Putamen (tissue), 1 donor: ENCODE data around the gene ZSWIM5.
"Not testable (repeated sequence)": the region's sequence is repeated elsewhere in the genome, so short reads cannot be mapped to it uniquely, and the experiment has no call there.

Source experiments
- DNase-seq: peaks from one replicate; pipeline ENCODE4 v3.0.0-alpha.2; 2016; ENCODE audit warnings: low spot score

ZSWIM5 gene

DNA sequence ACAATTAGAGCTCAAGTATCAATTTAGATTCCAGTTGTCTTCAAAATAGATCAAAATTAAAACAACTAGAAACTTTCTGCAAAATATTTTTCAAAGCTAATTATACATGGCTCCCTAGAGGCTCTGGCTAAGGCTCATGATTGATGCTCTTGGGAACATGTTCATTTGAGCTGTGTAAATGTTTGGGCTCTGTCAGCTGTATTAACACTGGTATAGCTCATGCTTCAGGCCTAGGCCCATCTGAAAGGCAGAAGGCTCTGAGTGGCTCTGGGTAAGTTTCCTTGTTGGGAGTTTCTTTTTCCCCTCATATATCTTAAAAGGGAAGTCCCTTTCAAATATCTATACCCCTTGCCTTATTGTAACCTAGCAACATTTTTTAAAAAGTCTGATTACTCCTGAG, 113.1 kb downstream of the ZSWIM5 start:
- DNase-seq, result no peak

DNA sequence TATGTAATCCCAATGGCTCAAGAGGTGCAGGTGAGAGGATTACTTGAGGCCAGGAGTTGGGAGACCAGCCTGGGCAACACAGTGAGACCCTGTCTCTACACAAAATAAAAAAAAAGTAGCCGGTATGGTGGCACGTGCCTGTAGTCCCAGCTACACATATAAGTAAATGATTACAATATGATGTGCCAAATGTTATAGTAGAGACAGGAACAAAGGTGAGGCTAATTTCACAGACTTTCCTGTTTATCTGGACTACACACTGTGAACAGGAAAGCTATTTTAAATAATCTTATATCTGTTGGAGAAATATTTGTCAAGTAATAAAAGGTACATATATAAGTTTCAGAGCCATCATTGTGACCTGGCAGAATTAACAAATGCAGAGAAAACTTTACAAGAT, 116.7 kb downstream of the ZSWIM5 start:
- DNase-seq, result no peak

DNA sequence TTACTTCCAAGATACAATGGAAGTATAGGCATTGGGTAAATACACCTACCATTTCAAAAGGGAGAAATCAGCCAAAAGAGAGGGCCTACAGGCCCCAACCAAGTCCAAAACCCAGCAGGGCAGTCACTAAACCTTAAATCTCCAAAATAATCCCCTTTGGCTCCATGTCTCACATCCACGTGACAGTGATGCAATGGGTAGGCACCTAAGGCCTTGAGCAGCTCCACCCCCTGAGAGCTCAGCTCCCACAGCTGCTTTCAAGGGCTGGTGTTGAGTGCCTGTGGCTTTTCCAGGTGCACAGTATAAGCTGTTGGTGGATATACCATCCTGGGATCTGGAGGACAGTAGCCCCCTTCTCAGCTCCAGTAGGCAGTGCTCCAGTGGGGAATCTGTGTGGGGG, 121.8 kb downstream of the ZSWIM5 start:
- DNase-seq, result no peak

DNA sequence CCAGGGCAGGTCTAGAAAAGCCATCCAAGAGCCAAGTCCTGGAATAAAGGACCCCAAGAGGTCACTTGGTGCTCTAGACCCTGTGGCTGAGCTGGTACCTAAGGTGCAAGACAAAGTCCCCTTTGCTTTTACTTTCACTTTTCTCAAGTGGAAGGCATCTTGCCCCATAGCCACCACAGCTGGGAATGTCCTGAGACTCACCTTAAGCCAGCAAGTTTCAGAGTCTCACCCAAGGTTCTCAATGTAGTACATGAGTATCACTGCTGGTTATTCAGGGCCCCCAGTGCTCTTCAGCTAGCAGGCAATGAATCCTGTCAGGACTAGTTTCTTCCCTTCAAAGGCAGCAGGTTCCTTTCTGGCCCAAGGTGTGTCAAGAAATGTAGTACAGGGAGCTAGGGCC, 126.9 kb downstream of the ZSWIM5 start:
- no peak for DNase-seq

DNA sequence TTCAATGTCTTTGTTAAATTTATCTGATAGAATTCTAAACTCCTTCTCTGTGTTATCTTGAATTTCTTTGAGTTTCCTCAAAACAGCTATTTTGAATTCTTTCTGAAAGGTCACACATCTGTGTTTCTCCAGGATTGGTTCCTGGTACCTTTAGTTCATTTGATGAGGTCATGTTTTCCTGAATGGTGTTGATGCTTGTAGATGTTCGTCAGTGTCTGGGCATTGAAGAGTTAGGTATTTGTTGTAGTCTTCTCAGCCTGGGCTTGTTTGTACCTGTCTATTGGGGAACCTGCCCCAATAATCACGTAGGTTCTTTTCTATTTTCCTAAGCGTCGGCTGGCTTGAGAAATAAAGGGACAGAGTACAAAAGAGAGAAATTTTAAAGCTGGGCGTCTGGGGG, 129.4 kb downstream of the ZSWIM5 start:
- DNase-seq, result not testable (repeated sequence)

DNA sequence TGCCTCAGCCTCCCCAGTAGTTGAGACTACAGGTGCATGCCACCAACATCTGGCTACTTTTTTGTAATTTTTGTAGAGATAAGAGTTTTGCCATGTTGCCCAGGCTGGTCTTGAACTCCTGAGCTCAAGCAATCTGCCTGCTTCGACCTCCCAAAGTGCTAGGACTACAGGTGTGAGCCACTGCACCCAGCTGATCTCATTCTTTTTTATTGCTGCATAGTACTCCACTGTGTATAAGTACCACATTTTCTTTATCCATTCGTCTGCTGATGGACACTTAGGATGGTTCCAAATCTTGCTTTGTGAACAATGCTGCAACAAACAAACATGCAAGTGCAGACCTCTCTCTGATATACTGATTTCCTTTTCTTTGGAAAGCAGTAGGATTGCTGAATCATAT, 134.8 kb downstream of the ZSWIM5 start:
- no peak for DNase-seq

DNA sequence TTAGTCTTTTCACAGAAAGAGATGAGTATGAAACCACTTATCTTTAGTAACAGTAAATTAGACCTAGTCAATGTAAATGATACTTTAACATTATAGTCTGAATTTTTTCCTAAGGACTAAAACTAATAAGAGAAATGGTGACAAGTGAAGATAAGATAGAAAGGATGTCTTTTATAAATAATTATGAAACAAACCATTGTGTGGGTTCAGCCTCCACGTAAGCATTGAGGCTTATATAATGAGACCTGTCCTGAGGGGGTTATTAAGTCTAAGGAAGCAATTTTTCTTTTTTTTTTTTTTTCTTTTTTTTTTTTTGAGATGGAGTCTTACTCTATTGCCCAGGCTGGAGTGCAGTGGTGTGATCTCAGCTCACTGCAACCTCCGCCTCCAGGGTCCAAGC, 138.6 kb downstream of the ZSWIM5 start:
- DNase-seq, result no peak

DNA sequence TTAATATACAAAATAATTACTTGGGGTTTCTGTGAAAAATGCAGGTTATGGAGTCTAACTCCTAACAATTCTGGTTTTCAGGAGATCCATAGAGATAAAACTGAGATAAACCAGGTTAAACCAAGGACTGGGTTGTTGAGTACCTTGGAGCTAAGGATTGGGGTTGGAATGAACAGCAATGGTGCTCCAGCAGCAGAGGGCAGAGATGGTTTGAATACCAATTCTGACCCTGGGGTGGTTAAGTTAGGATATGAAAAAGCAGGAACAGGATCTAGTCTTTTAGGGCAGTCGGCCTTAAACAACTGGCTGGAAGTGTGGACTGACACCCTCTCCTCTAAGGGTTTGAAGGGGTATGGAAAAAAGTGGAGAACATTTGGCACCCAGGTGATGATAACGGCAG, 141.3 kb downstream of the ZSWIM5 start:
- DNase-seq, result no peak

DNA sequence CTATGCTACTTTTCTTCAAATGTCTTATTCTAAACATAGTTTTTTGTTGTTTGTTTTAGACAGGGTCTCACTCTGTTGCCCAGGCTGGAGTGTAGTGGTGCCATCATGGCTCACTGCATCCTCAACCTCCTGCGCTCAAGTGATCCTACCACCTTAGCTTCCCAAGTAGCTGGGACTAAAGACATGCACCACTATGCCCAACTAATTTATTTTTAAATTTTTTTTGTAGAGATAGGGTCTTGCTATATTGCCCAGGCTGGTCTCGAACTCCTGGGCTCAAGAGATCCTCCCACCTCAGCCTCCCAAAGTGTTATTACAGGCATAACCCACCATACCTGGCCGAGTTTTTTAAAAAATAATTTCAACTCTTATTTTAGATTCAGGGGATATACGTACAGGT, 143.9 kb downstream of the ZSWIM5 start:
- DNase-seq, result not testable (repeated sequence)

DNA sequence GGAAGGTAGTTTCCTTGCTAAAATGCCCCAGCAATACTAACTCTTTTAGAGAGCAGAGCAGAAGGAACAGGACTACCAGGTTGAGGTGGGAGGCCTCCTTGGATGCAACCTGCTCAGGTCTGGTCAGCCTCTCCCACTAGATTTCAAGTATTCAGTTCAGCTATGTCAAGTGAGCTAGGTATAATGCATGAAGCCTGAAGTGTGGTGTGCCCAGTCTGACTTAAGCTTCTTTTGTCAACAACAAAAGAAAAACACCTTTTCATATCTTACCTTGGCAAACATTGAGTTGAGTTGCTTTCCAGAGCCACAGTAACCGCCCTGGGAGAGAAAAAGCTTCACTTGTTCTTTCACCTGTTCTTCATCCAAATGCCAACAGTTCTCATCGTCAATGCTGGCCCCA, 146.6 kb downstream of the ZSWIM5 start:
- no peak for DNase-seq

DNA sequence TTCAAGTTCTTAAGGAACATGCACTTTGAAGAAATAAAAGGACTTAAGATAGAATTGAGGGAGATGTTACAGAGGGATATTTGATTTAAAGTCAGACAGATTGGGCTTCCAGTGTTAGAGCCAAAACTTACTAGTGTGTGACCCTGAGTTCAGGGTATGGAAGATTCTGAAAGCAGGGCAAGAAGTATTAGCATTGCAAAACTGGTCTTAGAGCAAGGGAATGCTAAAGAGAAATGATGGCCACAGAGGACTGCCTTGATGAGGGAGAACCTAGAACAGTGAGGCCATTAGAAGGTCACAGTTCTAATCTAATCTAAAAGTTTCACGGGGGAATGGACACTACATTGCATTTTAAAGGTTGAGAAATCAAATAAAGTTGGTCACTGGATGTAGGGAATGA, 148.9 kb downstream of the ZSWIM5 start:
- no peak for DNase-seq

DNA sequence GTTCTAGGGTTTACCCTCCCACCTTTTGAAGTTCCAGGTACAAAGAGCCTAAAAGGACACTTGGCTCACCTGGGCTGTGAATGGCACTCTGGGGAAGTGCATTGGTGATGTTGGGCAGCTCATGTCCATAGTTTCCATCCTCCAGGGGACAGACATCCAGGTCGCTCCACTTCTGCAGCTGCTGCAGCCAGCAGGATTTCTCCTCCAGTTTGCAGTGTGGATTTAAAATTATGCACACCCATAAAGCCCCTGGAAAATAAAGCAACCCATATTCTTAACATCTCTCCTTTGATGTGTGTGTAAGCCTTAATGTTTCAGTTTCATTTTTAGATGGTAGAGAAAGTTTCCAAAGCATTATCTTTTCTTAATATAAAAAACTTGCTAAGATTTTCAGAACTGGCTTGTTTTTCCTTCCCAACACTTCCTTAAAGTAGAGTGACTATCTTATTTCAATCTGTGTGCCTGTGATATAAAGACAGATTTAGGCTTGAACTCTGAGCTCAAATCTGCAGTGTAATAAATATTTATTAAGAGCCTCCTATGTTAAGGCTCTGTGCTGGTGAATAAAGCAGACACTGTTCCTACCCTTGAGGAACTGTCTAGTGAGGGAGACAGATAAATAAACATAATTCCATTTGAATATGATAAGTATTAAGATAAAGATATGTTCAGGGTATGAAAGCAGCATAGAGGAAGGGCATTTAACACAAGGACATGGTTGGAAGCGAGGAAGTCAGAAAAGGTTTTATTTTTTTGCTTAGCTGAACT, 155.2 kb downstream of the ZSWIM5 start:
- no peak for DNase-seq

DNA sequence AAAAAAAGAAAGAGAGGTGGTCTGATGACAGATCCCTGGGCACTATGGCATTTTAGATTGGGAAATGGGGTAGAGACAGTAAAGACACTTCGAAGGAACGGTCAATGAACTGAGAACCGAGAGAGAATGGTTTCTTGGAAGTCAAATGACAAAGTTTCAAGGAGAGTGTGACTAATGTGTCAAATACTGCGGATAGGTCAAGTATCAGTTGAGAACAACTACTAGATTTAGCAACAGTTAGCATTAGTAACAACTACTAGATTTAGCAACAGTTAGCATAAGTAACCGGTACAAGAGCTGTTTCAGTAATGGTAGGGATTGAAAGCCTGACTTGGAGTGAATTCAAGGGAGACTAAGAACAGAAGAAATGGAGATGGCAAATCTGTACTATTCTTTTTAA, 159.4 kb downstream of the ZSWIM5 start:
- no peak for DNase-seq

DNA sequence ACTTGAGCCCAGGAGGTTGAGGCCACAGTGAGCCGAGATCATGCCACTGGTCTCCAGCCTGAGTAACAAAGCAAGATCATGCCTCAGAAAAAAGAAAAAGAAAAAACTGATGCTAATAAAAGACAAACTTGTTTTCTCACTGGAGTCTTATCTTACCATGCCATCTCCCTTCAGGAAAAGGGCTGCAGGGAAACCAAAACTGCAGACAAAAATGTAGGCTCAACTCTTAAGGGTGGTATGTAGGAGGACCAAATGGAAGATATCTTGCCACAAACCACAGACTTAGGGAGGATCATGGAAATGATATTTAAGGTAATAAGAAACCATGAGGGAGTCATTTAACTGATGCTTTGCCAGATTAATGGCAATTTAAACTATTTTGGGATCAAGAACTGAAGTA, 161.5 kb downstream of the ZSWIM5 start:
- no peak for DNase-seq

DNA sequence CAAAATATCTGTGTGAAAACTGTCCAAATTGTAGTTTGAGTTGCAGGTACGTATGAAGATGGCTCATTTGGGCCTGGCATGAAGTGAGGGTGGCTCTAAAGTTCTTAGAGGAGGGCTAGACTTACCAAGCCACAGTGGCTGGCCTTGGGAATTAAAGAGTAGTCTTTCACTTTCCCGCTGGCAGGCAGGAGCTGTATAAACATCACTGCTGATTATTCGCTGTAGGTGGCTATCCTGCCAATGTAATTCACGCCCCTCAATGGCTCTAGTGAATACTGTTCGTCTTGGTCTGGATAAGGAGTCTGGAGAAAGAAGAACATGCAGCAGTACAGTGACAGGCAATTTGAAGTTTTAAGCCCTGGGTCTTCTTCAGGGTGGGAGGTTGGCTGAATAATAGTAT, 163.3 kb downstream of the ZSWIM5 start:
- DNase-seq, result no peak

DNA sequence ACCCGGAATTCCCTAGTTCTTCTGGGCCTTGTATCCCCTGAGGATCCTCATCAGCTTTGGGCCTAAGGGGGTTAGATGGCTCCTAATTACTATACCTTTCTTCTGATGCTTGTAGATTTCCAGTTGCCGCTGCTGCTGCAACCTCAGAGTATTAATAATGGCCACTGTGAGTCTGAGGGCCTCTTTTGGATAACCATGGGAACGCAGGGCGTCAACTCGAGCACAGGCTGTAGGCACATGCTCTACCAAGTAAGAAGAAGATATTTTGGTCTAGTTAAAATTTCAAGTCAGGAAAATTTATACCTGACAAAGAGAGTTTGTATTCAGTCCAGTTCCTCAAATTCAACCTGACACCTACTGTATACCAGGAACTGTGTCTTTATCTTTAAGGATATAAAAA, 166.1 kb downstream of the ZSWIM5 start:
- DNase-seq, result no peak

DNA sequence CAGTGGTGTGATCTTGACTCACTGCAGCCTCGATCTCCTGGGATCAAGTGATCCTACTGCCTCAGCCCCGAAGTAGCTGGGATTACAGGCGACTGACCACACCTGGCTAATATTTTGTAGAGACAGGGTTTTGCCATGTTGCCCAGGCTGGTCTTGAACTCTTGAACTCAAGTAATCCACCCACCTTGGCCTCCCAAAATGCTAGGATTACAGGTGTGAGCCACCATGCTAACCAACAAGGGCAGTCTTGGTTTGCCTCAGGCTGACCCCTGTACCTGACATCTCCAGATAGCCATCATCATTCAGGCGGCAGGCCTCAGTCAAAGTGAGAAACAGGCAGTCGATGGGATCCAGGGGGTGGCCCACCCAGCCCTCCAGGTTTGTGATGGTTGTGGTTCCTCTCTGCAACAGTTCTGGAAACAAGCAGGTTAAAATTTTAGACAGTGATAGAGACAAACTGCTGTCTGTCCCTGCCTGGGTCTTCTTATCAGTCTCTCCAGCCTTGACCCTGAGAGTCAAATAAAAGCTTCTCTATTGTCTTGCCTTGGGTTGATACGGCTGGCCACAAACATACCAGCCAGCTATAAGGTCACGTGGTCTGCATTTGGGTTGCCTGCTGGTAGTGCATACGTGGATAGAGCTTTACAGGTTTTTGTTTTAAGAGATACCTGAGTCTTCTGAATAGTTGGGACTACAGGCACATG, 167.6 kb downstream of the ZSWIM5 start:
- DNase-seq, result no peak

DNA sequence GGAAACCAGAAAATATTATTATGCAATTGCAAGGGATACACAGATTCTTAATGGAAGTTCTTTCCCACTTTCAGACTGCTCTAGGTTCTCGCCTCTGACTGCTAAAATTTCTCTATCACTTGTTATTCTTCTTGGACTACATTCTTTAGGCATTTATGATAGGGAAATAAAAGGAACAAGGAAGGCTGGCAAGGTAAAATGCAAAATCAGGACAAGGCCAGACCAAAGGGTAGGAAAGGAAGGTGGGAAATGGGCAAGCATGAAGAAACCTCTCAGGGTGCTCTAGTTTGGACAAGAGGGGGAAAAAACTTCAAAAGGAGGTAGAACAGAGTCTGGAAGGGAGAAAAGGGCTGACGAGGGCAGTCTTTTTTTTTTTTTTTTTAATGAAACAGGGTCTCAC, 168.2 kb downstream of the ZSWIM5 start:
- no peak for DNase-seq

DNA sequence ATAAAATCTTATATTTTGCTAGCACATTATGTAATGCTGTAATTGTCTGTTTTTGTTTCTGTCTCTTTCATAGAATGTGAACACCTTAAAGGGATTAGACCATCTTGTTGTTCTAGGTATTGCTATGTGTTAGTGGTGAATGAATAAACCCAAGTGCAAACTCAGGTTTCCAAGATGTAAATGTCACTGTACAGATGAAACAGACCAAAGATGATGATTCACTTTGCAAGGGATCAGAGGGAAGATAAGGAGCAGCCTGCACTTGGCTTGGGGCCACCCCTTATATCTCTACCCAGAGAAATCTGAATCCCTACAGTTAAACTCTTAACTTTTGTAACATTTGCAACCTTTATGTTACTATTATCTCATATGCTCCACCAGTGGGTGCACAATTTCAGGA, 168.9 kb downstream of the ZSWIM5 start:
- DNase-seq, result no peak

DNA sequence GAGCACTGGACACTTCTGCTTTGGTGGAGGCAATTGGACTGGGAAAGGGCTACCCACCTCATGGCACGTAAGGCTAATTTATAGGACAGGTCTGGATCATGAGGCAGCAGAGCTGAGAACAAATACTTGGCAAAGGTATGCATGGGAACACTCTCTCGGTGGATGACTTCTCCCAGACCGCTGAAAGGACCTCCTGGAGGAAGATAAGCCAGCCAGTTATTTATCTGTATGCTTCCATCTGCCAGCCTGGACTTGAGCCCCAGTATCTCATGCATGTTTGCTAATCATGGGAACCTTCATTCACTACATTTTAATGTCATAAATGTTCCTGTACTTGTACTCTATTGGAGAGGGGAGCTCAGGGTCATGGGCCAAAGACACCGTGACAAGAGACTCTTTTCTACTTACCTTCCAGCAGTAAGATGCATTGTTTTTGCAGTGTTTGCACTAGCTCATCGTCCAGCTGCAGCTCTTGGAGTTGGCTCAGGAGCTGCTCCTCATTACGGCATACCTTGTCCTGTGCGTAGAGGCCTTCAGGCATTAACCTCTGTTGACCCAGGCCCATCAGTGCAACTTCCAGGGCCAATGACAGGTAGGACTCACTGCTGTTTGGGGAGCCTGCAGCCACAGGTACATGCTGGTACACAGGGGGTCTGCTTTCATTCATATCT, 170.6 kb downstream of the ZSWIM5 start:
- DNase-seq, result no peak

DNA sequence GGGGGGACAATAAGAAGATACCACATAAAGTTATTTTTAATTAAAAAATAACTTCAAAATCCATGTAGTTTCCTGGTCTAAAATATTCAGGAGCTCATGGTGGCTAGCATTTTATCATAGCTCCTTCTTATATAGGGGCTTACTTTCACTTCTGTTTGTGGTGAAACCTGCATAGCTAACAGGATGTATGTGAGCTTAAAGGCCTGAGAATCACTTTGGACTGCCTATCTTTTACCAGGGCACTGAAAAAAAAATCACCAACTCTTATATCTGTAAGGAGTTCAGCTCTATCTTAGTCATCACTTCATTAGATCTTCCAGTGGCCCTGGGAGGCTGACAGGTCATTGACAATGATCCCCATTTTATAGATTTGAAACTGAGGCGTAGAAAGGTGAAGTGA, 173.0 kb downstream of the ZSWIM5 start:
- DNase-seq, result no peak

DNA sequence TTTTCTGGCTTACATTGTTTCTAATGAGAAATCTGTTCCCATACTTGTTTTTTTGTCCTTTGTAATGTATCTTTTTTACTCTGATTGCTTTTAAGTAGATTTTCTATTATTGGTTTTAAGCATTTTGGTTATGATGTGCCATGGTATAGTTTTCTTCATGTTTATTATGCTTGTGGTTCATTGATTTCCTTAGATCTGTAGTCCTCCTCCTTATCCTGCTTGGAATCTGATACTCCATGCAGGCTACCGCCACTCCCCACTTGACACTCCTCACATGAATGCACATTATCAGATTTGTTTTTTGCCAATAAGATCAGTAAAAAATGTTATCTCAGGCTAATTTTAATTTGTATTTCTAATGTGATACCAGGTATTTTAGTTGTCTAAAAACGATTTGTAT, 173.6 kb downstream of the ZSWIM5 start:
- DNase-seq, result no peak

DNA sequence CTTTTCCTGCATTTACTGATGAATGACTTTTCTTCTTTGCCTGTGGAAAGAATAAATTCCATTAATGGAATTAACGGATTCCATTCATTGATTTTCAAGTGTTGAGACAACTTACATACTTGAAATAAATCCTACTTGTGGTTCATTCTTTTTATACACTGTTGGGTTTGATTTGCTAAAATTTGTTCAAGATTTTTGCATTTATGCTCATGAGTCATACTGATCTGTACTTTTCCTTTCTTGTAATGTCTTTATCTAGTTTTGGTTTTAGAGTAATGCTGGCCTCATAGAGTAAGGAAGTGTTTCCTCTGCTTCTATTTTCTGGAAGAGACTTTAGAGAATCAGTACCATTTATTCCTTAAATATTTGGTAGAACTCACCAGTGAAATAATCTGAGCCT, 180.0 kb downstream of the ZSWIM5 start:
- DNase-seq, result no peak
